ENCODE measurements around the gene RNF32.

- TF ChIP-seq CTCF (conservative IDR thresholded peaks at IDR 0.05) (no peak), EZH2 (IDR thresholded peaks at IDR 0.05; ENCODE audit: low read depth) (no peak)
Observed at GRCh38 chr7:156680281-156680680, 39.7 kb downstream of the RNF32 start.

All from PC-9 (cell line).